ENCODE data around the gene SIPA1L3. TPM values are rescaled to one million over a fixed set of nuclear protein-coding genes. Genes with fewer than 3 reads are reported as not detected.

SIPA1L3 gene
- total RNA-seq, 1 experiment from 2014 or later: 10.5 TPM

DNA sequence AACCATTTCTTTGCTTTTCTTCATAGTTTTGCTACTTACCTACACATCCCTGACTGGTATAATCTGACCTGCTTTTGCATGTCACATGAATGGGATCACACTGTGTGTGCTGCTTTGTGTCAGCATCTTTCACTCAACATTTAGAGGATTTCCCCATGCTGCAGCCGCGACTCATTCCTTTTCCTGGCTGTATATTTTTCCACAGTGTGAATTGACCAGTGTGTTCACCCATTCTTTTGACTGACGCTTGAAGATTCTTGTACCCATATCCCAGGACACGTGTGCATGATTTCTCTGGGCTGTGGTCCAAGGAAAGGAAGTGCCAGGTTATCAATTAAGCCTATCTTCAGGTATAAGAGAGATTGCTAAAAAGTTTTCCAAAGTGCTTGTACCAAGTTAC is 198.6 kb downstream of the SIPA1L3 start:
- no peak for DNase-seq (ENCODE audit: low read depth)

DNA sequence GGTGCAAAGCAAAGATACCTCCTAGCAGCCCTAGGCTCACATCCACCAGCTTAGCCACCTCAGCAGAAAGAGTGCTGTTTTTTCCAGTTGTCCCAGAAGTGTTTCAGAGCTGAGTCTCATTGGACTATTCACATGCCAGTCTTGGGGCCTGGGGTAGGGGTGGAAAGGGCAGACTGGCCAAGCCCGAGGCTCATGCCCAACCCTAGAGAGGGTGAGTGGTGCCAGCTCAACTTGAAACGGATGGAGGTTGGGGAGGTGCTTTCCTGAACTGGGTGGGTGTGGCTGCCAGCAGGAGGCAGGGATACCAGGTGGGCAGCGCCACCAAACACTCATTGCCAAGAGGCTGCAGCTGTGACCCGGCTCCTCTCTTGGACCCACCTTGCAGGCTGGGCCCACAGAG is 200.1 kb downstream of the SIPA1L3 start:
- DNase-seq (ENCODE audit: low read depth): peak; percentile 22

DNA sequence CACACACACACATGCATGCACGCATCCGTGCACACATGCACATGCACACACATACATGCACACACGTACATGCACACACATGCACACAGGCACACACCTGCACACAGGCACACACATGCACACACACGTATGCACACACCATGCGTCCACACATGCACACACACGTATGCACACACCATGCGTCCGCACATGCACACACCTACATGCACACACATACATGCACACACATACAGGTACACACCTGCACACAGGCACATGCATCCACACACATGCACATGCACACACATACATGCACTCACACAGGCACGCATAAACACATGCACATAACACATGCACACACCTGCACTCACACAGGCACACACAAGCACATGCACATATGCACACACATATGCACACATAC is 204.9 kb downstream of the SIPA1L3 start:
- no peak for DNase-seq (ENCODE audit: low read depth)

DNA sequence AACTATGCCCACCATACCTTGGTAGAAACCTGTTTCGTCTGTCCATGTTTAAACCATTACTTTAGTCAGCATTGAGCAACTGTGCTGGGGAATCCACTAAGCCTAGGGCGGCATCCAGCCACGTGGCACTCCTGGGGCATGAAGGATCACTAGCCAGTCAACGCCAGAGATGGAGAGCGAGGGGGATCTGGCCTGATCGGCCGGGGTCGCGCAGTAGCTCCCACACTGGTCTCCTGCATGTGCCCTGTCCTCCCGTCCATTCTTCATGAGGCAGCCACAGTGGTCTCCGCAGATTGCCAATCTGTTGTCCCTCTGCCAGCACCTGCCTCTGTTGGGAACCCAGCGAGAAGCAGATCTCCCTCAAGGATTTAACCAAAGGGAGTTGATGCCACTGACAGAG is 207.6 kb downstream of the SIPA1L3 start:
- DNase-seq (ENCODE audit: low read depth): no peak

DNA sequence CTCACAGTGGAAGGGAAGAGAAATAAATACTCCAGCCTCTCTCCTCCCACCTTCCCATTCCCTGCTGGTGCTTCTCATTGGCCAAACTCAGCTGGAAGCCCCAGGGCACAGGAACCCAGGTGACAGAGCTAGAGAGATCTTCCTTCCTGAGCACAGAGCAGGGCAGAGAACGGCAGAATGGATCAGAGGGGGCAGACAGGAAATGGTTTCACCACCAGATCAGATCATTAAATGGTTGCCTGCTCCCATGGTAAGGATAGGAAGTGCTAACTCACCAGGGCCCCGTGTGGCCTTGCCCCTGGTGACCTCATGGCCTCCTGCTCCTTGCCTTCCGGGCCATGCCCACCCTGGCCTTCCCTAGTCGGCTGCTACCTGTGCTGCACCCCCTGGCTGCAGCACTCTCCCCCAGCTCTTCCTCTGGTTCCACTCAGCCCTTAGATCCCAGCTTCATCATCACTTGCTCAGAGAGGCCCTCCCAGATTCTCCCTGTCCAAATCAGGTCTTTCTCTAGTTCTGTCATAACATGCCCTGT is 208.3 kb downstream of the SIPA1L3 start:
- no peak for DNase-seq (ENCODE audit: low read depth)

DNA sequence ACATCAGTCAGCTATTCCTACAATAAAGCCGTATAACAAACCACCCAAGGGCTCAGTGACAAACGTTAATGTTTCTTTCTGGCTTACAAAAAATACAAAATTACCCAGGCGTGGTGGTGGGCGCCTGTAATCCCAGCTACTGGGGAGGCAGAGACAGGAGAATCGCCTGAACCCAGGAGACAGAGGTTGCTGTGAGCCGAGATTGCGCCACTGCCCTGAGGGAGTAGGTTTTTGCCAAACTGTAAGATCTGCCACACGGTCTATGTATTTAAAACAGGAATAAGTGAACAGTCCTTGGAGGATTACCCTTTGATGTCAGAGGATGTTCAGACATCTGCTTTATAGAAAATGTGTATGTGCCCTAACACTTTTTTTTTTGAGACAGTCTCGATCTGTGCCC is 211.2 kb downstream of the SIPA1L3 start:
- DNase-seq (ENCODE audit: low read depth): no peak

DNA sequence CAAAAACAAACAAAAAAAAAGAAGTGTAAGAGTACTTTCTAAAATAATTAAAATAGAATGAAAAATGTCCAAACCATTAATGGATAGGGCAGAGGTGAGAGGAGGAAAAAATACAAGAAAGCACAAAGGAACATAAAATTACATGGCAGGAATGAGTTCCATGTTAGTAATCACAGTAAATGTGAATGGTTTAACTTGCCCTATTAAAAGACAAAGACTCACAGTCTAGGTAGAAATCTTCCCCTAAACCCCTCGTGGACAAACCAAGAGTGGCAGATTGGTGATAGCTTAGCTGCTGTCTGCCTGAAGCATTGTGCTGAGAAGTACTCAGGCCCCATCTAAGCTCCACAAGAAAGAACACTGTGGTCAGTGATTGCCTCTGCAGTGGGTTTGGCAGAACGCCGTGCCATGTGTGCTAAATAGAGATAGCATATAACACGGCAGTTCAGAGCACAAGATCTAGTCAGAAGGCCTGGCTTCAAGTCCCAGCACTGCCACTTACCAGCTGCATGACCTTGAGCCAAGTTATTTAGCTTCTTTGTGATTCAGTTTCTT is 213.5 kb downstream of the SIPA1L3 start:
- no peak for DNase-seq (ENCODE audit: low read depth)

DNA sequence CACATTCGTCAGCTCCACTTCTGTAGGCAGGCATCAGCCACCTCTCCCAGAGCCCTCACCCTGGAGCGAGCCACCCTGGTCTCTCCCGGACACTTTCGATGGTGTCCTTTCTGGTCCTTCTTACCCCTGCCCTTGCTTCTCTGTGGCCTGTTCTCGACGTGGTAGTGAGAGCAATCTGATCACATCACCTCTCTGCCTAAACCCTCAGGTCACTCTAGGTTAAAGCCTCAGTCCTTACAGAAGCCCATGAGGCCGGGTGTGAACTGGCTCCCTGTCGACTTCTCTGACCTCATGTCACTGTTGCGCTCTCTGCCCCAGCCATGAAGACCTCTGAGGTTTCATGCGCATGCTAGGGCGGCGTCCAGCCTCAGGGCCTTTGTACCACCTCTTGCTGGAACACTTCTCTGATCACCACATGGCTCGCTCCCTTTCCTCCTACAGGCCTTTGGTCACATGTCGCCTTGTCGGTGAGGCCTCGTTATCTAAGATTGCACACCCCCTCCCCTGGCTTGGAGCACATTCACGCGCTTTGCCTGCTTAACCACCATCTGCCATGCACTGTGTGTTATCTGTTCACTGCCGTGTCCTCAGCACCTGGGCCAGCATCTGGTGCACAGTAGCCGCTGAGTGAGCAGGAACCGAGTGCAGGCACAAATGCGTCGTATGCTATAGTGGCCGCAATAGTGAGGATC is 215.5 kb downstream of the SIPA1L3 start:
- DNase-seq (ENCODE audit: low read depth): no peak

DNA sequence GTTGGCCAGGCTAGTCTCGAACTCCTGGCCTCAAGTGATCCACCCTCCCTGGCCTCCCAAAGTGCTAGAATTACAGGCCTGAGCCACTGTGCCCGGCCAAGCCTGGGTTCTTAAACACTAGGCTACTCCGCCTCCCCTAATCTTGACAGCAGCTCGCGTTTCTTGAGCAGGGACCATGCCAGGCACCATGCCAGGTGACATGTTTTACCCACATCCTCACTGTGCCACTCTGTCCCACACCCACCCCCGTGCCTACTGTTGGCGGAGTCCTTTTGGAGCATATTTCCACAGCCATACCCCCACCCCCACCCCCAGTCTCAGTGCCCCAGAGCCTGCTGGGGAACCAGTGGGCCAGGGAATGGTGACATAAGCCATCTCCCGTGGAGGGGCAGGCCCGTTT is 218.2 kb downstream of the SIPA1L3 start:
- DNase-seq (ENCODE audit: low read depth): no peak

DNA sequence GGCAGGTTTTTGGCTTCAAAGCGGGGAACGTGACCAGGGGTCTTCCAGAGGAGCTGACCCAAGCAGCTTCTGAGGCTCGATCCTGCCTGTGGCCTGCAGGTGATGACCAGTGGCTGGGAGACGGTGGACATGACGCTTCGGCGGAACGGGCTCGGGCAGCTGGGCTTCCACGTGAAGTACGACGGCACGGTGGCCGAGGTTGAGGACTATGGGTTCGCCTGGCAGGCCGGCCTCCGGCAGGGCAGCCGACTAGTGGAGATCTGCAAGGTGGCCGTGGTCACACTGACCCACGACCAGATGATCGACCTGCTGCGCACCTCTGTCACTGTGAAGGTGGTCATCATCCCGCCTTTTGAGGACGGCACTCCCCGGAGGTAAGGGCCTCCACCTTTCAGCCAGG is 223.4 kb downstream of the SIPA1L3 start:
- no peak for DNase-seq (ENCODE audit: low read depth)

DNA sequence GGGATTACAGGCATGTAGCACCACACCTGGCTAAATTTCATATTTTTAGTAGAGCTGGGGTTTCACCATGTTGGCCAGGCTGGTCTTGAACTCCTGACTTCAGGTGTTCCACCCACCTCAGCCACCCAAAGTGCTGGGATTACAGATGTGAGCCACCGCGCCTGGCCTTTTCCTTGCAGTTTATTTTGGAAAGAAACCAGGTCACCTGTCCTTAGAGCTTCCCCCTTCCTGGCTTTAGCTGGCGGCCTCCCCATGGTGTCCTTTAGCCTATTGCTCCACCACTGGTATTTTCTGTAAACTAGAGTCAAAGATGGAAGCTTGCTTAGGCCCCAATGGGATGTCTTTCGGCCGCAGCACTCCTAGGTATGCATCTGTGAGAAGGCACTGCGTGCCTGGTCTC is 225.8 kb downstream of the SIPA1L3 start:
- no peak for DNase-seq (ENCODE audit: low read depth)

DNA sequence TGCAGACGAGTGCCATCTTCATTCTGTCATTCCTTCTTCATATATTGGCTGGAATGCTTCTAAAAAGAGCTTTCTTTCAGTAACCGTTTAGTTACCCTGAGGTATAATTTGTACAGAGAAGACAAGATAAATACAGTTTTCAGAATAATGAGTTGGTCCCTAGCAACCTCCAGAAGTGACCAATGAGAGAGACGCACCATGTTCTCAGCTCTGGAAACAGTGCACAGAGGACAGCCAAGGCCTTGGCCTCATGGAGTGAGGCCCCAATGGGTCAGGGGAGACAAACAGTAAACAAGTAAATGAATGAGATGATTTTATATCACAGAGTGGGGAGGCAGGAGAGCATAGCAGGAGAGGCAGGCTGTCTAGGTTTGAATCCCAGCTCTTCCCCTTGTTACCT is 226.3 kb downstream of the SIPA1L3 start:
- no peak for DNase-seq (ENCODE audit: low read depth)

DNA sequence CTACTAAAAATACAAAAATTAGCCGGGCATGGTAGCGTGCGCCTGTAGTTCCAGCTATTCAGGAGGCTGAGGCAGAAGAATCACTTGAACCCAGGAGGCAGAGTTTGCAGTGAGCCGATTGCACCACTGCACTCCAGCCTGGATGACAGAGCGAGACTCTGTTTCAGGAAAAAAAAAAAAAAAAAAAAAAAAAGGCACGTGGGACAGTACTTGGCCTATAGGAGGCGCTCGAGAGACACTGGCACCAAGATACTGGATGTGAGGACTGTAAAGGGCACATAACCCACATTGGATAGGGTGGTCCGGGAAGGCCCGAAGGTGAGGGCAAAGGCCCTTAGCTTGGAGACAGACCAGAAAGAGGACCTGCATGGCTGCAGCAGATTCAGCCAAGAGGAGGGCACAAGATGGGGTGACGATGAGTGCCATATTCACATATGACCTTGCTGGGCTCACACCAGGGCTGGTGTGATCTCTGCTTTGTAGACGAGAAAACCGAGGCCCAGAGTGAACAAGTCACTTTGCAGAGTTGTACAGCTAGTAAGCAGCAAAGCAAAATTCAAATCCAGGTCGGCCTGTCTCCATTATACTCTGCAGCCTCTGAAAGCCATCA is 227.6 kb downstream of the SIPA1L3 start:
- peak; percentile 37 for DNase-seq (ENCODE audit: low read depth)

DNA sequence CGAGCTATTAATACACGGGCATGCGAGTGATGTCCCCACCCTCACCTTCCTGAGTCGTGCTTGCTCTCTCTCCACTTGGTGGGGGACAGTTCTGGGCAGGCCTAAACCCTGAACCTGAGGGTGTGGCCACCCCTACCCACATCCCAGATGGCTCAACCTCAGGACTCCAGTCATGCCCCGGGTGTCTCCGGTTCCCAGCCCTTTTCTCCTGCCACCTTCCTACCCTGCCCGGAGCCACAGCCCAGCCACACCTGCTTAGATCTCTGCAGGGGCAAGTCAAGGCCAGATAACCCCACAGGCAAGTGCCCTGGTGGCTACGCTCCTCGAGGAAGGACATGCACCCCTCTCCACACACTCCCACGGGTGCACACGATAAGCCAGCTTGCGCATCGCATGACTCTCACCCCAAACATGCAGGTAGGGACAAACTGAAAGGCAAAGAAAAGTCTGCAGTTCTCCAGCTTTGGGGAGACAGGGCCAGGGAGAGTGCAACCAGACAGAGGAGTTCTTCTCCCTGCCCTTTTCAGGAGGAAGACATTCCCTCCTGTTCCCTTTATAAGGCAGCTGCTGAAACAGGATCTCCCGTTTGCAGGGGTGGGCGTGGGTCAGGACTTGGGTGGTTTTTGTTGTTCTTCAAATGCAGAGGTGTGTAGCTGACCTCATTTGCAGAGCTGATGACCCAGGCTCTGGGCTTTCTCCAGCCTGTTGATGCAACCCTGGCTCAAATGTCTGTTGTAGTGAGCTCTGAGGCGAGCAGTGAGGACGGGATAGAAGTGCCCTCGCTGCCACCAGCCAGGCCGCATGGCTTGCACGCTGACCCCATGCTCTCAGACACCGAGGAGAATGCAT is 228.4 kb downstream of the SIPA1L3 start:
- DNase-seq (ENCODE audit: low read depth): no peak

DNA sequence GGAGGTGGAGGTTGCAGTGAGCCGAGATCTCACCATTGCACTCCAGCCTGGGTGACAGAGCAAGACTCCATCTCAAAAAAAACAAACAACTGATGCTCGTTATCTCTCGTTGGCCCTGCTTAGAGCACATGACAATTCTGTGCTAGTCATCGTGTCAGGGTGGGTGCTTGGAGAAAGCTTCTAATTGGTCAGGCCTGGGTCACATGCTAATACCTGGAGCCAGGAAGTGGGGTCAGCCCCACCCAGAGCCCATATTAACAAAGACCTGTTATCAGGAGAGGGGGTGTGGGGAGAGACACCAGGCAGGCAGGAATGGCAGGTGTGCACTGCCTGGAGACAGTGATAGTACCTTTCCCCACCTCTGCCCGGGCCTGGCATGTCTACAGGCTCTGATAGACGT is 232.1 kb downstream of the SIPA1L3 start:
- DNase-seq (ENCODE audit: low read depth): no peak

DNA sequence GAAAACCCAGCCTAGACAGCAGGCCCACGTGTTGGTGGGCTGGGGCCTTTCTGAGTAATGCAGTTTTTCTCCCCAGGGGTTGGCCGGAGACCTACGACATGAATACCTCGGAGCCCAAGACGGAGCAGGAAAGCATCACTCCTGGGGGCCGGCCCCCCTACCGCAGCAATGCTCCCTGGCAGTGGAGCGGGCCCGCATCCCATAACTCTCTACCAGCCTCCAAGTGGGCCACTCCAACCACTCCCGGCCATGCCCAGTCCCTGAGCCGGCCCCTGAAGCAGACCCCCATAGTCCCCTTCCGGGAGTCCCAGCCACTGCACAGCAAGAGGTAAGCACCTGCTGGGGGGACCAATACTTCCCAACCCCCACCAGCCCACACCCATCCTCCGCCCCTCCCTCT is 234.1 kb downstream of the SIPA1L3 start:
- DNase-seq (ENCODE audit: low read depth): no peak

DNA sequence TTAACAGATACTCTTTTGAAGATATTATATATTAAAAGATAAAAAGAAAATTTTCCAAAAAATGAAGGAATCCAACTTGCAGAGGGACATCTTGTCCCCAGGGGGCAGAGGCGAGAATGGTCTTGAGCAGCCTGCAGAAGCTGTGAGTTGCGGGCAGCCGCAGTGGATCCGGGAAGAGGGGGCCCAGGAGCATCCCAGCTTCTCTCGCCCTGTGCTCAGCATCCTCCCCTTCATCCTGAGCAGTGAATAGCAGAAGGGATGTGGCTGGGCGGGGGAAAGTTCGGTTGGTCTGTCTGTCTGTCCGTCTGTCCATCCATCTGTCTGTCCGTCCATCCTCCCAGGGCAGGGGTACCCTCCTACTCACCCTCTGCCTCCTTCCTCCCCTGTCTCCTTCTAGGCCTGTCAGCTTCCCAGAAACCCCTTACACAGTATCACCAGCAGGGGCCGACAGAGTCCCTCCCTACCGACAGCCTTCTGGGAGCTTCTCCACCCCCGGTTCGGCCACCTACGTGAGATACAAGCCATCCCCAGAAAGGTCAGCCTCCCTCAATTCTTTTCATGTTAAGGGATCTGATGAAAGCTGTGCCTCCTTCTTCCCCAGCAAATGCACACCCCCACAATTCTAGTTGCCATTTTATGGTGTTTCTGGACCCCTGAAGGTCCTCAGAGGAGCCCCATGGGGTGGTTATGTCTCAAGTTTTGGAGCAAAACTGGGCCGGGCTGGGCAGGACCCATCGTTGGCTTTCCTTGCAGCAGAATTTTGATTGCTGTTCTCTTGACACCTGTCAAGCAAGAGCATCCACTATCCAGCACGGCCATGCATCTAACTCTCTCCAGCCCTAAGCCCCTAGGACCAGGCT is 235.4 kb downstream of the SIPA1L3 start:
- DNase-seq (ENCODE audit: low read depth): peak; percentile 29

DNA sequence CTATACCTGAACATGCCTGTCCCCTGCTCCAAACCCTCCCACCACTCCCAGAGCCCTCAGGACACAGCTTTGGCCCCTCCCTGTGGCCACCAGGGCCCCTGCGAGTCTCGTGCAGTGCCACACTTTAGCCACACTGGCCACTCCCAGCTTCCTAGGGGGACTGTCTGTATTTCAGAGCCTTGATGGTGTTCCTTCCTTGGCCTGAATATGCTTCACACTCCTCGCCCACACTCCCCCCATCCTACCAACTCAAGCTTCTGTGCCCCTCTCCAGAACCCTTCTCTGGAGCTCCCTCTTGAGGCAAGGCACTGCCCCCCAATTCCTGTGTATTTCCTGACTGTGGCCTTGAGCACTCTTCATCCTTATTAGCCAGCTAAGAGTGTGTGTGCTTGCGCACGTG is 236.8 kb downstream of the SIPA1L3 start:
- no peak for DNase-seq (ENCODE audit: low read depth)

DNA sequence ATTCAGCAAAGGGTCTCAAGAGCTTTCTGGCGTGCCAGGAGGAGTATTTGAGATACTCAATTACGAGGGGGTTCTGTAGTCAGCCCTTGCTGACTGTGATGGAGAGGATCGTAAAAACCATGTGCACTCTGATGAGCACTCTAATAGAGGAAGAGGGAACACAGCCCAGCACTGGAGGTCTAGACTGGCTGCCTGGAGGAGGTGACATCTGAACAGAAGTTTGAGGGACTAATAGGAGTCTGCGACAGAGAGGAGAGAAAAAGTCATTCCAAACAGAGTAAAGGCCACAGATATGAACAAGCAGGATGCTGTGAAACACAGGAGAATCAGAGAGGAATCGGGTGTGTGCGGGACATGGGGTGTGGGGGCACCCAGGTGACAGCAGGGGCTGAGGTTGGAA is 237.7 kb downstream of the SIPA1L3 start:
- no peak for DNase-seq (ENCODE audit: low read depth)

DNA sequence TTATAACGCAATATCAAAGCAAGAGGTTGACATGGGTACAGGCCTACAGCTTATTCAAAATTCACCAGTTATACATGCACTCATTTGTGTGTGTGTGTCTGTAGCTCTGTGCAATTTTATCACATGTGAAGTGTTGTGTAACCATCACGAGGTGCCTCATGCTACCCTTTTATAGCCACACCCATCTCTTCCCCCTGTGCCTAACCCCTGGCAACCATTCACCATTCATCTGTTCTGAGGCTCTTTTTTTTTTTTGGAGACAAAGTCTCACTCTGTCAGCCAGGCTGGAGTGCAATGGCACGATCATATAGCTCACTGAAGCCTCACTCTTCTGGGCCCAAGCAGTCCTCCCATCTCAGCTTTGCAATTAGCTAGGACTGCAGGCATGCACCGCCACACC is 238.6 kb downstream of the SIPA1L3 start:
- DNase-seq (ENCODE audit: low read depth): no peak

DNA sequence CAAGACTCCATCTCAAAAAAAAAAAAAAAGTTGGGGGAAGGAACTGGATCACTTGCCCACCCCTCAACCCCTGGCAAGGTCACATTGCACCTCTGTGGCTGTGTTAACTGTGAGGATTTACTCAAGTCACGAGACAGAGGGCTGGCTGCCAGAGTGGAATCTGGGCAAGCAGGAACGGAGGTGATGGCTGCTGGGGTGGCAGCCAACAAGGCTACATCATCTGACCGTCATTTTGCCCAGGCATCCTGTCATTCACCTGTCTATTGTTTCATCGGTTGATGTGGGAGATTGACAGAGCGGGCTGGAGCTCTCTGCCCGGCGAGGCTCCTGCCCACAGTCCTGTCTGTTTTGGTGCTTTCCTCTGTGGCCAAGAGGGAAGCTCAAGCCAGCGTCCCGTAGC is 241.3 kb downstream of the SIPA1L3 start:
- no peak for DNase-seq (ENCODE audit: low read depth)

Measured in RPMI7951 (cell line).